Lower lobe of right lung (tissue), 2 donors: ENCODE measurements around the gene RCCD1. TPM values are rescaled to one million over a fixed set of nuclear protein-coding genes. Genes with fewer than 3 reads are reported as not detected.

Experiments
- ATAC-seq, 2 donors: fragments of 200-7000 bp; cut with Tn5 transposase; one replicate each; pipeline ENCODE4 v1.9.1; 2020 to 2022; ENCODE audit warnings: mild to moderate bottlenecking in 2 of 2, moderate library complexity in 2 of 2
- DNase-seq: peaks from one replicate; pipeline ENCODE4 v3.0.0-alpha.2; 2020
- H3K27ac ChIP-seq: fragments of 200-600 bp; one replicate; pipeline ENCODE4 v1.8.0; 2022
- H3K27me3 ChIP-seq: fragments of 200-600 bp; one replicate; pipeline ENCODE4 v1.8.0; 2022; ENCODE audit warnings: low read depth
- H3K36me3 ChIP-seq: fragments of 200-600 bp; one replicate; pipeline ENCODE4 v1.8.0; 2022; ENCODE audit warnings: mild to moderate bottlenecking
- H3K4me1 ChIP-seq: fragments of 200-600 bp; one replicate; pipeline ENCODE4 v1.8.0; 2022
- H3K4me3 ChIP-seq: fragments of 200-600 bp; one replicate; pipeline ENCODE4 v1.8.0; 2022; ENCODE audit warnings: mild to moderate bottlenecking
- H3K9me3 ChIP-seq: fragments of 200-600 bp; one replicate; pipeline ENCODE4 v1.8.0; 2022
- intact Hi-C: fragments of 100-400 bp; cut with DNase I; formaldehyde crosslinking; loops from one replicate; pipeline ENCODE4 v1.11.0; 2022
- total RNA-seq: library from RNA; stranded (reverse); fragmentation: NEBNext Ultra II Directional; extraction: Animal tissue kit (Norgen Biotek cat#: 25700); gene quantifications from one replicate; pipeline ENCODE4 v1.2.1, GENCODE V29; 2021
- TF ChIP-seq, protein P1 (sequence below): fragments of 200-600 bp; IDR thresholded peaks from one replicate; pipeline ENCODE4 v1.8.0; 2022; ENCODE audit warnings: antibody characterized with exemption, mild to moderate bottlenecking
- donor health status: DM: no; HTN: yes; CAD: no; lungs with severe emphysema.

Gene RCCD1
- total RNA-seq, 1 donor from 2014 or later: 10.3 TPM

DNA sequence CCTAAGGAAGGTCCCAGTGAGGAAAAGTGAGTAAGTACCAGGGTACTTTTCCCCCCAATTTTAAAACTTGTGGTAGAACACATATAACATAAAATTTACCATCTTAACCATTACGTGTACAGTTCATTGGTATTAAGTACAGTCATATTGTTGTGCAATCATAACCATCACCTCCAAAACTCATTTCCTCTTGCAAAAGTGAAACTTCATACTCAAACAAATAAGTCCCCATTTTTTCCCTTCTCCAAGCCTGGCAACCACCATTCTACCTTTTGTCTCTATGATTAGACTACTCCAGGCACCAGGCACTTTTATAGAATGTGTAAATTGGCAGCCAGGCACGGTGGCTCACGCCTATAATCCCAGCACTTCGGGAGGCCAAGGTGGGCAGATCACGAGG lies 27.5 kb downstream of the RCCD1 start:
- ATAC-seq: no peak
- Histone ChIP-seq H3K27ac (no peak overlapping the region), H3K4me3 (no peak overlapping the region), H3K9me3 (no peaks in the 10 kb centered on the region), H3K27me3 (no peaks in the 10 kb centered on the region), H3K4me1 (no peaks in the 10 kb centered on the region), H3K36me3 (peaks cover 4% of the 10 kb centered on the region)
- TF ChIP-seq, protein P1, sequence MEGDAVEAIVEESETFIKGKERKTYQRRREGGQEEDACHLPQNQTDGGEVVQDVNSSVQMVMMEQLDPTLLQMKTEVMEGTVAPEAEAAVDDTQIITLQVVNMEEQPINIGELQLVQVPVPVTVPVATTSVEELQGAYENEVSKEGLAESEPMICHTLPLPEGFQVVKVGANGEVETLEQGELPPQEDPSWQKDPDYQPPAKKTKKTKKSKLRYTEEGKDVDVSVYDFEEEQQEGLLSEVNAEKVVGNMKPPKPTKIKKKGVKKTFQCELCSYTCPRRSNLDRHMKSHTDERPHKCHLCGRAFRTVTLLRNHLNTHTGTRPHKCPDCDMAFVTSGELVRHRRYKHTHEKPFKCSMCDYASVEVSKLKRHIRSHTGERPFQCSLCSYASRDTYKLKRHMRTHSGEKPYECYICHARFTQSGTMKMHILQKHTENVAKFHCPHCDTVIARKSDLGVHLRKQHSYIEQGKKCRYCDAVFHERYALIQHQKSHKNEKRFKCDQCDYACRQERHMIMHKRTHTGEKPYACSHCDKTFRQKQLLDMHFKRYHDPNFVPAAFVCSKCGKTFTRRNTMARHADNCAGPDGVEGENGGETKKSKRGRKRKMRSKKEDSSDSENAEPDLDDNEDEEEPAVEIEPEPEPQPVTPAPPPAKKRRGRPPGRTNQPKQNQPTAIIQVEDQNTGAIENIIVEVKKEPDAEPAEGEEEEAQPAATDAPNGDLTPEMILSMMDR: no peak
- intact Hi-C loops: no loop called here
- DNase-seq: no peak

- intact Hi-C loops: no loop called here
- no peaks in the 10 kb centered on the region for H3K27me3 ChIP-seq
- ATAC-seq (no peak), DNase-seq (no peak)
- no peak overlapping the region for H3K4me3 ChIP-seq
- H3K36me3 ChIP-seq: no peaks in the 10 kb centered on the region
- TF ChIP-seq, protein P1: no peak
- H3K27ac ChIP-seq: no peak overlapping the region
- no peaks in the 10 kb centered on the region for H3K4me1 ChIP-seq
- no peaks in the 10 kb centered on the region for H3K9me3 ChIP-seq
These were observed 32.3 kb downstream of the RCCD1 start for GRCh38 chr15:90986790-90987507.

- DNase-seq: no peak
- TF ChIP-seq, protein P1: no peak
- Histone ChIP-seq H3K9me3 (no peaks in the 10 kb centered on the region), H3K4me3 (no peak overlapping the region), H3K27ac (no peak overlapping the region), H3K36me3 (no peaks in the 10 kb centered on the region), H3K27me3 (no peaks in the 10 kb centered on the region), H3K4me1 (no peaks in the 10 kb centered on the region)
- intact Hi-C loops: no loop called here
- no peak for ATAC-seq
These were observed 33.0 kb downstream of the RCCD1 start for GRCh38 chr15:90987561-90988141.

GRCh38 chr15:90988296-90988695 lies 33.6 kb downstream of the RCCD1 start:
- H3K9me3 ChIP-seq: no peaks in the 10 kb centered on the region
- H3K4me3 ChIP-seq: no peak overlapping the region
- H3K4me1 ChIP-seq: peaks cover under 1% of the 10 kb centered on the region
- TF ChIP-seq, protein P1: no peak
- no peak for ATAC-seq
- no peak overlapping the region for H3K27ac ChIP-seq
- intact Hi-C loops: no loop called here
- no peak for DNase-seq
- no peaks in the 10 kb centered on the region for H3K27me3 ChIP-seq
- H3K36me3 ChIP-seq: no peaks in the 10 kb centered on the region

DNA sequence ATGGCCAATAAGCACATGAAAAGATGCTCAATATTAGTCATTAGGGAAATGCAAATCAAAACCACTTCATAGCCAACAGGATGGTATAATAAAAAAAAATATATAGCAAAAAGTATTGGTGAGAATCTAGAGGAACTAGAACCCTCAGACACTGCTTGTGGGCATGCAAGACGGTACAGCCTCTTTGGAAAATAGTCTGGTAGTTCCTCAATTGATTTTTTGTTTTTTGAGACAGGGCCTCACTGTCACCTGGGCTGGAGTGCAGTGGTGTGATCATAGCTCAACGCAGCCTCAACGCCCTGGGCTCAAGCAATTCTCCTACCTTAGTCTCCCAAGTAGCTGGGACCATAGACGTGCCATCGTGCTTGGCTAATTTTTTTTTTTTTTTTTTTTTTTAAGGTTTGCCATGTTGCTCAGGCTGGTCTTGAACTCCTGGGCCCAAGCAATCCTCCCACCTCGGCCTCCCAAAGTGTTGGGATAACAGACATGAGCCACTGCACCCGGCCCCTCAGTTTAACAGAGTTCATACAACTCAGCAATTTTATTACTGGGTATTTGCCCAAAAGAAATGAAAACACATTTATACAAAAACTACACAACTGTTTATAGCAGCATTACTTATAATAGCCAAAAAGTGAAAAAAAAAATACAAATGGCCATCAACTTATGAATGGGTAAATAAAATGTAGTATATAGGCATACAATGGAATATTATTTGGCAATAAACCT lies 34.5 kb downstream of the RCCD1 start:
- no peak for ATAC-seq
- Histone ChIP-seq H3K9me3 (no peaks in the 10 kb centered on the region), H3K27me3 (no peaks in the 10 kb centered on the region), H3K27ac (no peak overlapping the region), H3K4me3 (no peak overlapping the region), H3K4me1 (peaks cover 7% of the 10 kb centered on the region), H3K36me3 (no peaks in the 10 kb centered on the region)
- TF ChIP-seq, protein P1: no peak
- DNase-seq: no peak
- intact Hi-C loops: no loop called here
